ENCODE data around the gene TBC1D14. TPM values are rescaled to one million over a fixed set of nuclear protein-coding genes. Genes with fewer than 3 reads are reported as not detected.

The TBC1D14 gene
- total and polyA plus RNA-seq, 9 of the 15 experiments (the other 6 are each of a cell fraction or from before 2014, with no cell fraction given): 2.1 to 59.6 (median 44.8) TPM

GRCh38 chr4:6912441-6912840, 2.8 kb downstream of the TBC1D14 start:
- in situ Hi-C loops (cut with MboI): no loop called here
- H3K4me3 ChIP-seq: no peak overlapping the region
- peak overlapping the region; percentile 45; the same call in 2 of the 3 replicates for H3K27ac ChIP-seq (ENCODE audit: extremely low read depth, low read depth, low read length)
- no peak for ATAC-seq
- BruUV-seq (replicated peaks): no TSS peak
- CTCF ChIA-PET (ENCODE audit: low intra/inter-chr PET ratio): interaction anchor here (0.6 kb wide), 1 partner anchor 60 kb away, joined by 3 read pairs; no protein-coding TSS in a partner anchor
- H3K9me1 ChIP-seq (ENCODE audit: control insufficient read depth, insufficient read depth, low read length): no peaks in the 10 kb centered on the region
- no peaks in the 10 kb centered on the region for H4K20me1 ChIP-seq (replicated peaks; ENCODE audit: control insufficient read depth, insufficient read depth, low read length)
- H3K36me3 ChIP-seq (ENCODE audit: control insufficient read depth, insufficient read depth, low read length): peaks cover 24% of the 10 kb centered on the region; the same call in 2 of the 3 replicates
- peaks cover 71 to 80% of the 10 kb centered on the region in 2 experiments for H3K4me1 ChIP-seq (replicated peaks in 1 of 2; ENCODE audit: control insufficient read depth in 2 of 2, insufficient read depth in 2 of 2, low read length in 2 of 2)
- intact Hi-C loops (cut with micrococcal nuclease): no loop called here
- peak overlapping the region; percentile 45 to 63; a peak in 3 of 4 replicates for H3K9ac ChIP-seq (ENCODE audit: insufficient read depth in 1 of 2, low read depth in 2 of 2, low read length in 2 of 2)
- 72% methylated on average over 4 of the region's 4 CpGs for WGBS (ENCODE audit: insufficient coverage, low coverage, missing lambda C conversion rate)
- no peak for DNase-seq (ENCODE audit: extremely low read depth in 1 of 4, low spot score in 3 of 4)
- no peak overlapping the region for H2AFZ ChIP-seq (ENCODE audit: low read depth, low read length)
- peaks cover 81% of the 10 kb centered on the region for H3K79me2 ChIP-seq (ENCODE audit: control insufficient read depth, insufficient read depth, low read length)
- no peak for FAIRE-seq
- H3K9me3 ChIP-seq (replicated peaks; ENCODE audit: control insufficient read depth, insufficient read depth, low read depth, low read length): no peaks in the 10 kb centered on the region
- no peaks in the 10 kb centered on the region; a peak in 1 of 5 replicates for H3K27me3 ChIP-seq (ENCODE audit: control insufficient read depth in 2 of 2, insufficient read depth in 2 of 2, low read length in 2 of 2)
- POLR2A ChIA-PET: interaction anchor here (0.9 to 3.9 kb wide), 7 partner anchors 10 to 239 kb away, joined by 3 to 17 read pairs (median 4); a partner anchor contains a TSS
- H3K4me2 ChIP-seq (ENCODE audit: insufficient read depth, low read length): peak overlapping the region; percentile 50
- TF ChIP-seq SMAD4 (CRISPR knock-in tag; conservative IDR thresholded peaks at IDR 0.05) (peak; percentile 57), HINFP (tag; conservative IDR thresholded peaks at IDR 0.05; ENCODE audit: low read depth) (no peak), DMBX1 (CRISPR knock-in tag; IDR thresholded peaks at IDR 0.05; ENCODE audit: borderline replicate concordance) (0 out of 2 replicates have a peak, but pooled peaks have one; percentile 18), POLR2A (conservative IDR thresholded peaks at IDR 0.05) (peak; percentile 29; the same call in 1 of the 2 replicates)

Data from K562 (cell line).